K562 (cell line): Measurements from ENCODE around the gene TGFA. TPM values are rescaled to one million over a fixed set of nuclear protein-coding genes. Genes with fewer than 3 reads are reported as not detected.

ENCODE experiments used
- ATAC-seq: fragments of 200-7000 bp; cut with Tn5 transposase; 3 replicates; pipeline ENCODE4 v1.9.1; 2020; ENCODE audit warnings: moderate library complexity
- BruUV-seq: library from RNA; stranded (reverse); fragments of 400-500 nt; replicated peaks from 2 replicates; lab custom pipeline; 2021; lab: Mats Ljungman, UMichigan
- CTCF ChIA-PET: fragments of 300-600 bp; formaldehyde crosslinking; extraction: SDS; loops from one replicate; lab custom pipeline; 2021; ENCODE audit warnings: low intra/inter-chr PET ratio; lab: Yijun Ruan, JAX
- POLR2A ChIA-PET: fragments of 300-600, 350-650 bp; sonication (Branson Sonifier 250); formaldehyde crosslinking; extraction: SDS; loops from one replicate; lab custom pipeline; 2021; ENCODE audit warnings: antibody characterized with exemption, inconsistent platforms; lab: Yijun Ruan, JAX
- DNase-seq, 4 experiments: peaks; one replicate each; pipeline versions ENCODE4 v3.0.0 to v3.0.0-alpha.2; 2011 to 2018; ENCODE audit warnings: low spot score in 3 of 4, mixed read lengths in 3 of 4; ENCODE audit errors: extremely low read depth in 1 of 4
- FAIRE-seq: peaks from 2 replicates; lab custom pipeline; 2011; peaks lifted over from hg19 to GRCh38; lab: Jason Lieb, UNC
- H2AFZ ChIP-seq: 2 replicates; pipeline ENCODE4 v1.6.0; 2011; ENCODE audit warnings: low read depth, low read length, control low read depth, inconsistent platforms
- H3K27ac ChIP-seq: fragments of 200-600 bp; 3 replicates; pipeline ENCODE4 v1.8.0; 2011; ENCODE audit warnings: low read depth, mild to moderate bottlenecking, control low read depth, inconsistent platforms, low read length, moderate library complexity, mixed read lengths; ENCODE audit errors: extremely low read depth
- H3K27me3 ChIP-seq, 2 experiments: fragments of 300-600 bp in 1 of 2; 2 replicates in 1 of 2; 3 replicates in 1 of 2; pipeline versions ENCODE4 v1.6.0 to v1.8.0; 2011; ENCODE audit warnings: inconsistent platforms in 2 of 2, low read length in 2 of 2, mild to moderate bottlenecking in 1 of 2, mixed read lengths in 1 of 2, moderate library complexity in 1 of 2; ENCODE audit not compliant: control insufficient read depth in 2 of 2, insufficient read depth in 2 of 2
- H3K36me3 ChIP-seq: fragments of 300-600 bp; 3 replicates; pipeline ENCODE4 v1.8.0; 2011; ENCODE audit warnings: mild to moderate bottlenecking, low read length, inconsistent platforms; ENCODE audit not compliant: control insufficient read depth, insufficient read depth
- H3K4me1 ChIP-seq, 2 experiments: fragments of 200-600 bp in 1 of 2; replicated peaks in 1 of 2; 2 replicates in 1 of 2; 3 replicates in 1 of 2; pipeline versions ENCODE4 v1.5.1 to v1.8.0; 2011; ENCODE audit warnings: inconsistent platforms in 2 of 2, low read length in 2 of 2, mild to moderate bottlenecking in 1 of 2, mixed read lengths in 1 of 2, moderate library complexity in 1 of 2; ENCODE audit not compliant: control insufficient read depth in 2 of 2, insufficient read depth in 2 of 2
- H3K4me2 ChIP-seq: 2 replicates; pipeline ENCODE4 v1.6.1; 2011; ENCODE audit warnings: low read length, control low read depth, inconsistent platforms, mixed read lengths; ENCODE audit not compliant: insufficient read depth
- H3K4me3 ChIP-seq: fragments of 200-600 bp; sonication (generic), shearing (Covaris generic); 2 replicates; pipeline ENCODE4 v1.5.1; 2016; ENCODE audit warnings: control low read depth, inconsistent platforms
- H3K79me2 ChIP-seq: fragments of 200-600 bp; 3 replicates; pipeline ENCODE4 v1.8.0; 2011; ENCODE audit warnings: low read length, inconsistent platforms; ENCODE audit not compliant: control insufficient read depth, insufficient read depth
- H3K9ac ChIP-seq, 2 experiments: 2 replicates each; pipeline versions ENCODE4 v1.6.0 to v1.6.1; 2011; ENCODE audit warnings: low read depth in 2 of 2, low read length in 2 of 2, control low read depth in 1 of 2, inconsistent platforms in 1 of 2, mild to moderate bottlenecking in 1 of 2, mixed read lengths in 1 of 2; ENCODE audit not compliant: insufficient read depth in 1 of 2
- H3K9me1 ChIP-seq: one replicate; pipeline ENCODE4 v1.6.0; 2011; ENCODE audit warnings: inconsistent platforms, mild to moderate bottlenecking, low read length, moderate library complexity; ENCODE audit not compliant: control insufficient read depth, insufficient read depth
- H3K9me3 ChIP-seq: replicated peaks from 2 replicates; pipeline ENCODE4 v1.5.1; 2011; ENCODE audit warnings: low read depth, low read length, inconsistent platforms; ENCODE audit not compliant: control insufficient read depth, insufficient read depth
- H4K20me1 ChIP-seq: replicated peaks from 2 replicates; pipeline ENCODE4 v1.6.1; 2011; ENCODE audit warnings: low read length, inconsistent platforms, mixed read lengths; ENCODE audit not compliant: control insufficient read depth, insufficient read depth
- BRCA1 ChIP-seq, 2 experiments: fragments of 450-650 bp in 1 of 2; sonication (generic) in 1 of 2; formaldehyde crosslinking in 1 of 2; IDR thresholded peaks; 2 replicates each; pipeline versions ENCODE4 v1.5.0 to v1.6.1; 2017 to 2020; ENCODE audit warnings: mild to moderate bottlenecking in 1 of 2, missing genetic modification reagents in 1 of 2
- JUND ChIP-seq, 2 experiments: IDR thresholded peaks; 2 replicates in 1 of 2; 3 replicates in 1 of 2; pipeline ENCODE4 v1.6.1; 2011; ENCODE audit warnings: borderline replicate concordance in 2 of 2, low read depth in 2 of 2, low read length in 2 of 2, improper control_type of control experiment in 1 of 2, missing biosample characterization in 1 of 2, missing genetic modification characterization in 1 of 2, missing genetic modification reagents in 1 of 2
- PHB ChIP-seq: fragments of 250-450 bp; sonication (Bioruptor Pico); IDR thresholded peaks from 2 replicates; pipeline ENCODE4 v1.5.0; 2021
- RFX7 ChIP-seq: fragments of 250-450 bp; sonication (Bioruptor Pico); IDR thresholded peaks from 2 replicates; pipeline ENCODE4 v1.5.1; 2021; ENCODE audit warnings: mild to moderate bottlenecking
- SREBF1 ChIP-seq: fragments of 150-350 bp; IDR thresholded peaks from 2 replicates; pipeline ENCODE4 v1.6.1; 2014; ENCODE audit warnings: antibody characterized with exemption, low read depth, low read length, borderline replicate concordance
- TAF1 ChIP-seq: IDR thresholded peaks from 2 replicates; pipeline ENCODE4 v1.6.1; 2011; ENCODE audit warnings: mild to moderate bottlenecking, low read length, moderate library complexity; ENCODE audit not compliant: insufficient read depth, control insufficient read depth, severe bottlenecking; ENCODE audit errors: extremely low read depth
- ZNF212 ChIP-seq: fragments of 450-650 bp; formaldehyde crosslinking; IDR thresholded peaks from 2 replicates; pipeline ENCODE4 v1.4.0; 2020; ENCODE audit warnings: mild to moderate bottlenecking
- WGBS: fragments of 100-300 bp; shearing (Covaris generic); methylation state at CpG from one replicate; pipeline ENCODE4 v1.1.6; 2016; ENCODE audit warnings: low coverage, mixed read lengths; ENCODE audit not compliant: insufficient coverage; ENCODE audit errors: missing lambda C conversion rate; 5-methylcytosine and 5-hydroxymethylcytosine counted together
- in situ Hi-C: fragments of 300-500 bp; cut with MboI; formaldehyde crosslinking; loops from 4 replicates; pipeline ENCODE4 v1.15.0; 2018; ENCODE audit warnings: inconsistent platforms, mixed read lengths
- intact Hi-C: fragments of 100-400 bp; cut with micrococcal nuclease; formaldehyde crosslinking; loops from 2 replicates; pipeline ENCODE4 v1.14.2; 2022
- polyA plus RNA-seq, 8 experiments: library from polyadenylated mRNA; depleted of rRNA in 4 of 8; stranded (reverse) in 5 of 8; unstranded in 3 of 8; fragments of >200 nt; fragmentation: Nextera tagmentation in 2 of 8; fragmentation: Illumina TruSeq in 1 of 8; extraction: Ambion mirVana in 2 of 8; extraction: Trizol in 1 of 8; gene quantifications; 2 replicates each; pipeline versions ENCODE4 v1.2.1 to v1.2.3, GENCODE V29; 2011 to 2014; ENCODE audit warnings: inconsistent platforms in 1 of 8, missing spikeins in 1 of 8
- total RNA-seq, 7 experiments: library from RNA; depleted of rRNA in 6 of 7; stranded (reverse); fragments of >200 nt in 6 of 7; fragmentation: Illumina TruSeq in 2 of 7; extraction: Trizol in 2 of 7; gene quantifications; 2 replicates each; pipeline versions ENCODE4 v1.2.1 to v1.2.3, GENCODE V29; 2011 to 2021; ENCODE audit warnings: low replicate concordance in 1 of 7
- TF ChIP-seq, protein P1 (sequence below): IDR thresholded peaks from 2 replicates; pipeline ENCODE4 v1.6.1; 2012; ENCODE audit warnings: low read depth, low read length, improper control_type of control experiment, borderline replicate concordance

The TGFA gene
- total and polyA plus RNA-seq, 9 of the 15 experiments (the other 6 are each of a cell fraction or from before 2014, with no cell fraction given): not detected

DNA sequence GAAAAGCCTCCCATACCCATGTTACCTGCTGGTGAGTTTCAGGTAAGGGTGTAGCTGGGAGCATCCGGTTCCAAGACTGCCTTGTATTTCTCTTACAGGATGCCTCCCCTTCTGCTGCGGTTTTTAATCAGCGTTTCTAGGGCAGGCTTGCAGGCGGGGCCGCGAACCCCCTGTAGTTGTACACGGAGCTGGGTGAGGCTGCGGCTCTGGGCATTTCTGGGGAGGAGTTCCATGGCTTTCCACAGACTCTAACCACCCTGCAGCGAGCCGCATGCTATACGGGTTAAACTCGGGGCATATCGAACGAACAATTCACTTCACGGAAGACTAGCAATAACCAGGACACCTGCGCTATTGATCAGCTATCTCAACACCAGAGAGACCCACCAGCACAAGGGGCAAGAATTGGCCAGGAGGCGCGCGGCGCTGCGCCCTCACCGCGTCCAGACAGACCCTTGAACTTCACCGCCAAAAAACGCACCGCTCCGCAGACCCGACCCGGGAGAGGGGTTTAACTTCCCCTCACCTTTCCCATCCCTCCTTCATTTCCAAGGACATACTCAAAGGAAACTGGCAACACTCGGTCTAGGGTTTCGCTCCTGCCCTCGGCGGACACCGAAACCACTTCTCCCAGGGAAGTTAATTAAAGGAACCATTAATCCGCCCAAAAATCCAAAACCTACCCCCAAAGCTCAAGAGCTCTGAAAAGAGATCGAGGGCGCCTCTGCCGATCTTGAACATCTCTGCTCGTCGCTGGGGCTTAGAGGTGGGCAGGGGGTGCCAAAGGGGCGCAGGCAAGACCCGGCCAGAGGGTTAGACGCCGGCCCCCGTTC lies 909 bp downstream of the TGFA start:
- FAIRE-seq (no peak), ATAC-seq (no peak), DNase-seq (no peak)
- Histone ChIP-seq H3K36me3 (no peaks in the 10 kb centered on the region), H2AFZ (no peak overlapping the region), H3K4me1 (peaks cover 0 to 15% of the 10 kb centered on the region in 2 experiments; a peak in 2 of 5 replicates), H3K9me3 (no peaks in the 10 kb centered on the region), H4K20me1 (no peaks in the 10 kb centered on the region), H3K27me3 (peaks cover 41 to 57% of the 10 kb centered on the region in 2 experiments), H3K4me3 (no peak overlapping the region), H3K79me2 (no peaks in the 10 kb centered on the region), H3K4me2 (no peak overlapping the region), H3K27ac (no peak overlapping the region), H3K9ac (no peak overlapping the region), H3K9me1 (no peaks in the 10 kb centered on the region)
- TF ChIP-seq ZNF212 (CRISPR knock-in tag): no peak
- no peak for TF ChIP-seq BRCA1 (IDR thresholded peaks at IDR 0.05)
- TF ChIP-seq BRCA1 (CRISPR knock-in tag; IDR thresholded peaks at IDR 0.05): no peak
- no peak for TF ChIP-seq SREBF1
- no peak for TF ChIP-seq RFX7 (CRISPR knock-in tag)
- TF ChIP-seq TAF1: no peak
- TF ChIP-seq, protein P1, sequence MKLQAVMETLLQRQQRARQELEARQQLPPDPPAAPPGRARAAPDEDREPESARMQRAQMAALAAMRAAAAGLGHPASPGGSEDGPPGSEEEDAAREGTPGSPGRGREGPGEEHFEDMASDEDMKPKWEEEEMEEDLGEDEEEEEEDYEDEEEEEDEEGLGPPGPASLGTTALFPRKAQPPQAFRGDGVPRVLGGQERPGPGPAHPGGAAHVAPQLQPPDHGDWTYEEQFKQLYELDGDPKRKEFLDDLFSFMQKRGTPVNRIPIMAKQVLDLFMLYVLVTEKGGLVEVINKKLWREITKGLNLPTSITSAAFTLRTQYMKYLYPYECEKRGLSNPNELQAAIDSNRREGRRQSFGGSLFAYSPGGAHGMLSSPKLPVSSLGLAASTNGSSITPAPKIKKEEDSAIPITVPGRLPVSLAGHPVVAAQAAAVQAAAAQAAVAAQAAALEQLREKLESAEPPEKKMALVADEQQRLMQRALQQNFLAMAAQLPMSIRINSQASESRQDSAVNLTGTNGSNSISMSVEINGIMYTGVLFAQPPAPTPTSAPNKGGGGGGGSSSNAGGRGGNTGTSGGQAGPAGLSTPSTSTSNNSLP: no peak
- TF ChIP-seq PHB (CRISPR knock-in tag): no peak
- no peak for TF ChIP-seq JUND (IDR thresholded peaks at IDR 0.05; ENCODE audit: borderline replicate concordance, low read depth, low read length)
- no peak for TF ChIP-seq JUND (tag; IDR thresholded peaks at IDR 0.05; ENCODE audit: borderline replicate concordance, low read depth, low read length)
- in situ Hi-C loops: no loop called here
- POLR2A ChIA-PET: interaction anchor here (0.6 to 1.2 kb wide), 2 partner anchors 10 to 100 kb away, joined by 3 to 5 read pairs; no protein-coding TSS in a partner anchor
- intact Hi-C loops: loop anchor here (5.0 to 10.0 kb wide), 2 partner anchors 65 to 92 kb away; no protein-coding TSS in a partner anchor
- no TSS peak for BruUV-seq
- WGBS: 6% methylated on average over 41 of the region's 45 CpGs
- CTCF ChIA-PET: interaction anchor here (1.6 kb wide), 1 partner anchor 95 kb away, joined by 4 read pairs; no protein-coding TSS in a partner anchor
